ENCODE measurements around the gene KASH5.

GRCh38 chr19:49455773-49456172 is 67.7 kb downstream of the KASH5 start:
- no peak for TF ChIP-seq CTCF (tag by site-specific recombination; IDR thresholded peaks at IDR 0.05)
- no peak for TF ChIP-seq ZNF112 (tag by site-specific recombination; IDR thresholded peaks at IDR 0.05)
- no peak for TF ChIP-seq ZNF37A (tag by site-specific recombination; IDR thresholded peaks at IDR 0.05)
- TF ChIP-seq, protein P1, sequence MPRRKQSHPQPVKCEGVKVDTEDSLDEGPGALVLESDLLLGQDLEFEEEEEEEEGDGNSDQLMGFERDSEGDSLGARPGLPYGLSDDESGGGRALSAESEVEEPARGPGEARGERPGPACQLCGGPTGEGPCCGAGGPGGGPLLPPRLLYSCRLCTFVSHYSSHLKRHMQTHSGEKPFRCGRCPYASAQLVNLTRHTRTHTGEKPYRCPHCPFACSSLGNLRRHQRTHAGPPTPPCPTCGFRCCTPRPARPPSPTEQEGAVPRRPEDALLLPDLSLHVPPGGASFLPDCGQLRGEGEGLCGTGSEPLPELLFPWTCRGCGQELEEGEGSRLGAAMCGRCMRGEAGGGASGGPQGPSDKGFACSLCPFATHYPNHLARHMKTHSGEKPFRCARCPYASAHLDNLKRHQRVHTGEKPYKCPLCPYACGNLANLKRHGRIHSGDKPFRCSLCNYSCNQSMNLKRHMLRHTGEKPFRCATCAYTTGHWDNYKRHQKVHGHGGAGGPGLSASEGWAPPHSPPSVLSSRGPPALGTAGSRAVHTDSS (tag by site-specific recombination; IDR thresholded peaks at IDR 0.05): no peak
- TF ChIP-seq ZNF341 (tag by site-specific recombination; IDR thresholded peaks at IDR 0.05; ENCODE audit: low read depth): no peak
- TF ChIP-seq ZNF10 (tag by site-specific recombination; IDR thresholded peaks at IDR 0.05): no peak
- TF ChIP-seq ZNF707 (tag by site-specific recombination; IDR thresholded peaks at IDR 0.05): no peak
- no peak for TF ChIP-seq ZNF140 (tag by site-specific recombination; IDR thresholded peaks at IDR 0.05)
- no peak for TF ChIP-seq ZNF114 (tag by site-specific recombination; IDR thresholded peaks at IDR 0.05)
- no peak for TF ChIP-seq YY1 (tag by site-specific recombination; IDR thresholded peaks at IDR 0.05)

All from HEK293 (cell line).